PC-9 (cell line): ENCODE data around the gene UNC93A.
"Not testable (repeated sequence)": the region's sequence is repeated elsewhere in the genome, so short reads cannot be mapped to it uniquely, and the experiment has no call there.

ENCODE experiments used
- CTCF ChIP-seq: fragments of 200-600 bp; sonication (generic); conservative IDR thresholded peaks from 2 replicates; pipeline ENCODE4 v1.6.1; 2017; ENCODE audit warnings: mixed run types, antibody characterized with exemption, mild to moderate bottlenecking, moderate library complexity
- EZH2 ChIP-seq: fragments of 200-600 bp; sonication (generic); IDR thresholded peaks from 2 replicates; pipeline ENCODE4 v1.8.0; 2017; ENCODE audit warnings: antibody characterized with exemption, low read depth

- TF ChIP-seq CTCF, EZH2: not testable (repeated sequence)
These were observed 49.6 kb upstream of the UNC93A start for GRCh38 chr6:167241321-167242134.
